ENCODE results near the gene IRX3. TPM values are rescaled to one million over a fixed set of nuclear protein-coding genes. Genes with fewer than 3 reads are reported as not detected.

The IRX3 gene
- total and polyA plus RNA-seq, 10 of the 15 experiments (the other 5 are each of a cell fraction or from before 2014, with no cell fraction given), result 0.05 TPM; not detected in 9

DNA sequence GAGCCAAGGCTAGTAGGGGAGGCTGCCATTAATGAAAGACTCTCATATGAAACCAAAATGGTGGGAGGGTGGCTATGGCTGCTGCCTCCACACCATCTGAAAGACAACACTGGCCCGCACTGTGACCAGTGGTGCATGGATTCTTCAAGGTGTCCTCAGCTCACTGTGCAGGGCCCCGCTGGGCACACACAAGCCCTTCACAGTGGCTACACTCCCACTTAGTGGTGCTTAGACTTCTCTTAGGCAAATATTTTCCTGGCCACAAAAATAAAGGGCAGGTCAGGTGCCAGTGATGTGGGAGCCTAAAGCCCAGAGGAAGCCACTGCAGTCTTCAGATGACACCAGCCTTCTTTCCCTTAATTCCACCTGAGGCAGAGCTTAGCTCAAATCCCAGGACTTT is 38.1 kb upstream of the IRX3 start (continued):
- TF ChIP-seq CBX3 (IDR thresholded peaks at IDR 0.05; ENCODE audit: borderline replicate concordance, low read depth) (no peak), PRDM15 (CRISPR knock-in tag; IDR thresholded peaks at IDR 0.05) (no peak), NFIC (IDR thresholded peaks at IDR 0.05; ENCODE audit: low read depth, low read length) (no peak), USF1 (IDR thresholded peaks at IDR 0.05; ENCODE audit: borderline replicate concordance, extremely low read length, insufficient read depth, low read depth, low read length) (no peak)

DNA sequence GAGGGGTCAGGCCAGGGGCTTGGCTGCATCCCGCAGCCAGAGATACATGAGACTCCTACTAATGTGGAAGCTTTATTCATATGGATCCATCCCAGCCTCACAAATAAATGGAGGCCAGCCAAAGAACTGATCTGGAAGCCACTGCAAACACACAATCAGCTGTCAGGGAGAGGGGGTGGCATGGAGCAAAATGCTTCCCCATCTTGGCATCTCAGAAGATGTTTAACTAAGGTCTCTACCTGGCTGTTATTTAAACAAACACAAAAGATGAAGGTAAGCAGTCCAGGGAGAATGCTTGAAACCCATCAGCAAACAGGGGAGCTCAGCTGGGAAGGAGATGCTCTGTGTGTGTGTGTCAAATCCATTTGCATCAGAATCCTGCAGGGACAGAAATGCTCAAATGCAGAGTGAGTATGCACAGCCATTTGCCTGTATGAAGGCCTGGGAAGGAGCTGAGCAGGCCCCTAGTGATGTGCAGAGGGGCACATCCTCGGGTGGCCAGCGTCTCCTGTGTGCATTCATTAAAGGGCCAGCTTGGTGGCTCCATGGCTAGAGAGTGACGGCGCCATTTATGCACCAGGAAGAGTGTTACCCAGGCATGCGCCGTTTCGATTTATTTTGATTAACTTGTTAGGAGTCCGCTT is 34.2 kb upstream of the IRX3 start:
- BruUV-seq (replicated peaks), result no TSS peak
- no peak overlapping the region for H3K9ac ChIP-seq (ENCODE audit: control insufficient read depth, insufficient read depth, low read length)
- intact Hi-C loops (cut with micrococcal nuclease; ENCODE audit: unreplicated experiment), result no loop called here
- H3K9me3 ChIP-seq (replicated peaks; ENCODE audit: control insufficient read depth, insufficient read depth, low read length), result no peaks in the 10 kb centered on the region
- H4K20me1 ChIP-seq (ENCODE audit: control insufficient read depth, insufficient read depth), result no peaks in the 10 kb centered on the region
- no peaks in the 10 kb centered on the region for H3K27me3 ChIP-seq (replicated peaks in 1 of 2; ENCODE audit: control insufficient read depth in 2 of 2, insufficient read depth in 2 of 2, low read length in 1 of 2)
- 38% methylated on average over 9 of the region's 9 CpGs for WGBS (ENCODE audit: insufficient coverage, insufficient replicate concordance, low lambda C conversion rate, missing lambda C conversion rate)
- no peak overlapping the region for H3K4me2 ChIP-seq (ENCODE audit: control insufficient read depth, insufficient read depth)
- H3K79me2 ChIP-seq (ENCODE audit: control insufficient read depth, insufficient read depth, low read length), result no peaks in the 10 kb centered on the region
- no peak overlapping the region for H3K27ac ChIP-seq (ENCODE audit: control insufficient read depth, insufficient read depth)
- POLR2A ChIA-PET, result interaction anchor here (0.6 kb wide), 1 partner anchor 756 kb away, joined by 3 read pairs; no protein-coding TSS in a partner anchor
- CTCF ChIA-PET, result no interaction called here
- ATAC-seq (no peak), DNase-seq (ENCODE audit: low read depth, low spot score) (no peak), FAIRE-seq (no peak)
- RAD21 ChIA-PET (ENCODE audit: unreplicated experiment), result no interaction called here
- no peaks in the 10 kb centered on the region for H3K4me1 ChIP-seq (ENCODE audit: control insufficient read depth, insufficient read depth, low read length)
- no peaks in the 10 kb centered on the region for H3K36me3 ChIP-seq (ENCODE audit: control insufficient read depth in 2 of 2, insufficient read depth in 2 of 2, low read length in 1 of 2)
- SMC1A ChIA-PET (ENCODE audit: uncharacterized antibody, unreplicated experiment), result no interaction called here
- H2AFZ ChIP-seq (ENCODE audit: control insufficient read depth, low read depth, low read length), result no peak overlapping the region
- no peak overlapping the region for H3K4me3 ChIP-seq
- in situ Hi-C loops (cut with MboI), result no loop called here
- TF ChIP-seq SREBF1 (IDR thresholded peaks at IDR 0.05; ENCODE audit: low read length) (no peak), KDM1A (IDR thresholded peaks at IDR 0.05; ENCODE audit: borderline replicate concordance) (no peak), RUNX3 (IDR thresholded peaks at IDR 0.05; ENCODE audit: low read length) (no peak), ZBED1 (IDR thresholded peaks at IDR 0.05; ENCODE audit: borderline replicate concordance) (no peak), ZNF217 (IDR thresholded peaks at IDR 0.05) (no peak), RCOR1 (conservative IDR thresholded peaks at IDR 0.05; ENCODE audit: low read depth, low read length) (no peak), EP300 (IDR thresholded peaks at IDR 0.05; ENCODE audit: borderline replicate concordance in 1 of 2, control insufficient read depth in 1 of 2, low read depth in 2 of 2, low read length in 2 of 2) (no peak), RFX5 (IDR thresholded peaks at IDR 0.05; ENCODE audit: low read depth, low read length) (no peak), MEF2B (IDR thresholded peaks at IDR 0.05; ENCODE audit: partially characterized antibody, poor library complexity, severe bottlenecking) (no peak), RELA (IDR thresholded peaks at IDR 0.05; ENCODE audit: borderline replicate concordance, partially characterized antibody) (no peak), CEBPB (IDR thresholded peaks at IDR 0.05; ENCODE audit: borderline replicate concordance in 1 of 2, low read depth in 2 of 2, low read length in 2 of 2) (no peak), CBX3 (IDR thresholded peaks at IDR 0.05; ENCODE audit: borderline replicate concordance, low read depth) (no peak), USF2 (IDR thresholded peaks at IDR 0.05; ENCODE audit: borderline replicate concordance, low read depth, low read length) (no peak), CHD1 (IDR thresholded peaks at IDR 0.05; ENCODE audit: low read depth, low read length) (no peak)

Data from GM12878 (cell line).